ENCODE measurements around the gene THSD4.
A peak's percentile ranks its signal among the peaks of the same experiment; 100 is the strongest.

THSD4 gene

GRCh38 chr15:71443538-71443937 is 328.3 kb downstream of the THSD4 start:
- DNase-seq = peak; percentile 10 to 18

DNA sequence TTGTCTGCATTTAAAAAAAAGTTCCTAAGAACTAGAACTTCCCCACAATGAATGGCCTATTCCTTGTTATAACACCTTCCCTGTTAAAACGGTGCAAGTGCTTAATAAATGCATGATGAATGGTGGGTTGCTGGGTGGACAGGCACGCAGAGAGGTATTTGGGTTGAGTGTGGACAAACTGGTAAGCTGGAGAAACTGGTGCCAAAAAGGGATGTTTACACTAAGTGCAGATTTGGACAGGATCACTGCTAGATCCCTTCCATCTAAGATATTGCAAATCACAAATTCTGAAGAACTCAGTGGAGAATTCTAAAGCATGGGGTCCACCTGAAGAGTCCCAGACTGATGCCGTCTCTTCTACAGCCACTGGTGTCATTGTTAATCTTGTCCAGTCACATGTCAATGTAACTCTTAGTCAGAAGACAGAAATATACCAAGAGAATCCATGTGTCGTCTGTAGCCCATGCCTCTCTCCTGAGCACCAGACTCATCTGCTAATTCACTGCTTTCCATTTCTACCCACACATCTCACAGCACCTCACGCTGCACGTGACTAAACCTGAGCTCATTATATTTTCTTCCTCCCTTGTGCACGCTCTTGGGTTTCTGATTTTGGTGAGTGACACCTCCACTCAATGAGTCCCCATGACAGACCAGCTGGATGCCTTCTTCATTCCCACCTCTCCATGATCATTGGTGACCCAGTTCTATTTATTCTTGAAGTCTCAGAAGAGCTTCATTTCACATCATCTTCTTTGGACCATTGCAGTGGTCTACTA is 328.9 kb downstream of the THSD4 start:
- no peak for DNase-seq

DNA sequence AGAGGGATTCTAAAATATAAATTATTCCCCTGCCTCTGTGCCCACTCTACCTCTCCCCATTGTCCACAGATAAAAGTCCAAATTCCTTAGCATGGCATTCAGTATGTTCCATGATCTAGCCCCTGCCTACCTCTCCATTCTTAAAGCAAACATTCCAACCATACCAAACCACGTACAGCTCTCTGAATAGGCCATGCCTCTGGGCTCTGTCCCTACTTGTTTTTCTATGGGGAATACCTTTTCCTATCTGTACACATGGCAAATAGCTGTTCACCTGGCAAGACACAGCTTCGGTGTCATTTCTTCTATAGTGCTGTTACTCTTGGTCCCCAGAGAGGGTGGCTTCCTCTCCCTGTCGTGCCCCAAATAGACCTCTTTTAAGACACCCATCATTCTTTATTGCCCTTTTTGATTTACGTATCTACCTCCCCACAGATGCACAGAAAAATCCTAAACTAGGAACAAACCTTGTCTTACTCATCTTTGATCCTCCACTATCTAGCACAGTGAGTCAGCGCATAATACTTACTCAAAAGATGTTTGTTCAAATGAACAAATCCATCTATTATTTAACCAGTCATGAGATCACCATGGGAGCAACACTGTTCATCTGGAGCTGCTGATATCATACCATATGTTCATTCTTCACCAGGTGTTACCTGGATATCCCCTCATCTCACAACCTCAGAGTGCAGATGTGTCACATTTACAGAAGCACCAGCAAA is 329.8 kb downstream of the THSD4 start:
- DNase-seq = no peak

DNA sequence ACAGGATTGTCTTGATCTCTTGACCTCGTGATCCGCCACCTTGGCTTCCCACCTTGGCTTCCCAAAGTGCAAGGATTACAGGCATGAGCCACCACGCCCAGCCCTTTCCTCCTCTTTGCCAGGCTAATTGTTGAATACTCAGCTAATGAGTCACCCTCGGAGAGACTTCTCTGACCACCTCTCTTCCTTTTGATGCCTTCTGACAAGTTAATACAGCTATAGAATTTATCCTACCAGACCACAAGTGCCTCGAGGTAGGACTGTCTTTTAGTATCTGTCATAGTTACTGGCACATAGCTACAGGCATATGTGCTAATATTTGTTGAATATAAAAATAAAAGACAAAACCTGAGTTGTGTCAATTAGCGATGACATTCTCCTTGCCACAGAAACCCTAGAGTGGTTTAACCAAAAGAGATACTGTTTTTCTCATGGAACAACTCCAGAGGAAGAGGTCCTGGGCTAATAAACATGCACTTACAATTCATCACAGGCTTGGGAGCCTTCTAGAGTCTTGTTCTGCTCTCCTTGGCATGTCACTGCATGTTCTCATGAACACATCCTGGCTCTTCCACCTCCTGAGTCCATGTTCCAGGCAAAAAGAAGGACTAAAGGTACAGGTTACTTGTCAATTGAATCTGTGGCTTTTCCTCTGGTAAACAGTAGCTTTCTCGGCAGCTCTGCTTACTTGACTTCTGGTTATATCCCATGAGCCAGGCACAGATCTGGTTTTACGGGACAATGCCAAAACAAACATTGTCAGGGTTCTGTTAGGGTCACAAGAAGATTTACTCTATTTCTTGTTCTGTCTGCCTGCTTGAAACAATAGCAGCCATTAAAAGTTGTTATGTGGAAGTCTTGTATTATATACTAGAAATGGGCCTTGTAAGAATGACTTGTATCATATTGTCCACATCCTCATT is 332.3 kb downstream of the THSD4 start:
- no peak for DNase-seq

DNA sequence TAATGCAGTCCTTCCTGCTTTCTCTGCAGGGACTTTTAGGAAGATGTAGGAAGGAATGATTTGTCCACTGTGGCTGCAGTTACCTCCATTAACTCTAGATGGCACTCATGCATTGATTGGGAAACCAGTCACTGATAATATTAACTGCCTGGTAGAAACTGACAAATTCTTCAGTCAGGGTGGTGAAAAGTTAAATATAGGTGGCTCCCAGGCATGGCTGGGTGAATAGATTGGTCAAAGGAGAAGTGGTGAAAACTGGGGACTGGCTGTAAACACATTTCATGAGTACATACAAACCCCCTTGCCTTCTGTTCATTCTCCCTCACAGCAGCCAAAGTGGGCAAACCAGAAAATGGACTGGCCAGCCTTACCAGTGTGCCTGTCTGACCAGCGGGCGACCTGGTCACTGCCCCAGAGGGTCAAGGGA is 333.4 kb downstream of the THSD4 start:
- DNase-seq = no peak

DNA sequence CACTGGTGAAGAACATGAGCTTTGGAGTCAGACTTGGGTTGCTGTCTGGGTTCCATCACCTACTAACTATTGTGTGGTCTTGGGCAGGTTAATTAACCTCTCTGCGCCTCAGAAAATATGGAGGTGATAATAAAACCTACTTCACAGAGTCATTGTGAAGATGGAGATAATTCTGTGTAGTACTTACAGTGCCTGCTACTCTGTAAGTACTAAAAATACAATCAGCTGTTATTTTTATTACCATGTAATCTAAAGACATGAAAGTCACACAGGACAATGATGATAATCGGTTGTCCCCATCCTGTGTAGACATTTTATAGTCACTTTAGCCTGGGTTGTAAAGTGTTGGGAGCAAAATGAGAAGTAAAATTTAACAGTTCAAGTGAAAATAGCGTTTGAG is 334.1 kb downstream of the THSD4 start:
- no peak for DNase-seq

GRCh38 chr15:71449956-71450355 is 334.7 kb downstream of the THSD4 start:
- no peak for DNase-seq

DNA sequence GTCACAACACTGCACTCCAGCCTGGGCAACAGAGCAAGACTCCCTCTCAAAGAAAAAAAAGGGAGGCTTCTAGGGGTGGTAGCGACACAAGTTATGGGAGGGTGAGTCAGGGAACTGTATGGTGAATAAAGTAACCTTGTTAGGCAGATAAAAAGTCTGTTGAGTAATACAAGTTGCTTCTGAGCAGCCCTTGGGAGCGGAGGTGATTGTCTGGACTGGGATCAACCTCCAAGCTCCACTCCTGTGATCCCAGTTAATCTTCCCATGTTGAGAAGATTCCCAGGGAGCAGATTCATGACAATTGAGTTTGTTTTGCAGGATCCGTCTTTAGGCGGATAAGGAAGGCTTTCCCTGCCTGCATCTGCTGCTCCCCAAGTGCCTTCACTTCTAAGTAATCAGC is 335.9 kb downstream of the THSD4 start:
- no peak for DNase-seq

- DNase-seq = no peak
These were observed 337.6 kb downstream of the THSD4 start for GRCh38 chr15:71452893-71453292.

- DNase-seq = no peak
These were observed 339.3 kb downstream of the THSD4 start for GRCh38 chr15:71454462-71454996.

DNA sequence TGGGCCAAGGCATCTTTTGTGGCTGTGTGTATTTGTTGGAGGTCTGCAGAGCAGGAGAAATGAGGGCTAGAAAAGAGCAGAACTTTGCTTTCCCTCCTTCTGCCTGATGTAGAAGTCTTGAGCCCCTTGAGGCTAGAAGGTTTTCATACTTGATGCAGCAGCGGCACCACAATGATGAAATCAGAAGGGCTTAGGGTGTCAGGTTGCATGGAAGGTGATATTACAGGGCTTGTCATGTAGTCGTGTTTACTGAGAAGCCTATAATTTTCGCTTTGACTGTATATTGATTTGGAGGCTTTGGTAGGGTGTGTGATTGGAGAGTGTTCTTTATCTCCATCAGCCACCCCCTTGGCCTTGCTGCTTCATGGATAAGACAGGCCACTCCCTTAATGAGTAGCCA is 339.8 kb downstream of the THSD4 start:
- no peak for DNase-seq

GRCh38 chr15:71455878-71456277 is 340.6 kb downstream of the THSD4 start:
- DNase-seq = no peak

DNA sequence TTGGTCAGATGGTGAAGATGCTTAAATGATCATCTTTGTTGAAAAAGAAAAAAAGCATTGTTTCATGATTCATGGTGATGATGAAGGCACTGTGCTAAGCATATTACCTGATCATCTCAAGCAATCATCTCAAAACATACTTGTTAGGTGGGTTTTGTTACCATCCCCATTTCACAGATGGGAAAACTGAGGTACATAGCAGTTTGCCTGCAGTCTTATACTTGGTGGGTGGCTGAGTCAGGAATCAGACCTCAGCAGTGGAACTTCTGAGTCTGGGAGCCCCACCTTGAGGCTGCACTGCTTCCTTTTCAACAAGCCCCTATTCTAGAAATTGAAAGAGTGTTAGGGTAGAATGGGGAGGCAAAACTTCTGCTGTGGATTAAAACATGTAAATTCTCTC is 341.1 kb downstream of the THSD4 start:
- DNase-seq = no peak

- DNase-seq = no peak
These were observed 341.5 kb downstream of the THSD4 start for GRCh38 chr15:71456811-71457210.

DNA sequence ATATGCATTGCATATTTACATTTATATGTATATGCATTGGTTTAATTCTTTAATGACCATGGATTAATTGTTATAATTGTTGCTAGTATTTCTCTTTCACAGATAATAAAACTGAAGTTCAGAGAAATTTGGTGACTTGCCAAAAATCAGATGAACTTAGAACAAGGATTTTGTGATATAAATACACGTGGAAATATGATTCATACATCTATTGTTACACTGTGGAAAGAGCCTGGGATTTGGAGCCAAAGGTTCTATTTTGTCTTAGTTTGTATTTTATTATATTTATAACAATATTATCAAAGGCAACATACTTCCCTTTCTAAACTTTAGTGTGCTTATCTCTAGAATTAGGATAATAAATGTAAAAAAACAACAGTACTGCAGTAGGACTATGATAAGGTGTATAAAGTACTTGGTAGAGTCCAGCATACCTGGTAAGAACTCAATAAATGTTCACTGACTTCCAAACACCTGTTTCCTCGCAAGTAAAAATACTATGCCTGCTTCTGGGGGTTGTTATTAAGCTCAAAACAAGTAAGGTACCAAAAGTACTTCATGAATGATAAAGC is 342.9 kb downstream of the THSD4 start:
- no peak for DNase-seq

DNA sequence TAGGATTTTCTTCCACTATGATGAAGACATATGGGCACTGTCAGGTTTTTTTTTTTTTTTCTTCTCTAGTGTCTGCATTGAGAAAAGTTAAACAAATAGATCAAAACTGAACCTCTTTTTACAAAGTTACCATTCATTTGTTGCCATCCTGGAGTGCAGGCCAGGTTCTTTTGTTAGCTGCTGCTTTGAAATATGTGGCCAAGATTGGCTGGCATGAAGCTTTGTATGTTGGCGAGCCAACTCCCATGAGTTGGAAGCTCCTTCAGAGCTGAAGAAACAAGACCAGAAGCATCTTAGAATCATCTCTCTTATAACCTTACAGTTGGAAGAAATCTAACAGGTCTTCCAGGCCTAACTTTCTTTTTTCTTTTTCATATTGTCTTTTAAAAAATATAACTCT is 346.5 kb downstream of the THSD4 start:
- DNase-seq = no peak

DNA sequence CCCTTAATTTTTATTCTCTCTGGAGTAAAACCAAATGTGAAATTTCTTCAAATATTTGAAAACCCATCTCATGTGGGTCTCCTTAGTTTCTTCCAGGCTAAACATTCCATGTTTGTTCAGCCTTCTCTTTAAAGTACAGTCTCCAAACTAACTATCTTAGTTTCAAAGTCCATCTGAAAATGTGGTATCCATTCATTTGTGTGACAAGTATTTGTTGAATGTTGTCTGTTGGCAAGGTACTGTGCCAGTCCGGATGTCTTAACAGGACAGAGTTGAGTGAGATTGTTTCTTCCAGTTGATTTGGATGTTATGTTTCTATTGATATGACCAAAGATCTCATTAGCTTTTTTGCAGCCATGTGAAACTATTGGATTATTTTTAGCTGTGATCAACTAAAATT is 347.4 kb downstream of the THSD4 start:
- no peak for DNase-seq

DNA sequence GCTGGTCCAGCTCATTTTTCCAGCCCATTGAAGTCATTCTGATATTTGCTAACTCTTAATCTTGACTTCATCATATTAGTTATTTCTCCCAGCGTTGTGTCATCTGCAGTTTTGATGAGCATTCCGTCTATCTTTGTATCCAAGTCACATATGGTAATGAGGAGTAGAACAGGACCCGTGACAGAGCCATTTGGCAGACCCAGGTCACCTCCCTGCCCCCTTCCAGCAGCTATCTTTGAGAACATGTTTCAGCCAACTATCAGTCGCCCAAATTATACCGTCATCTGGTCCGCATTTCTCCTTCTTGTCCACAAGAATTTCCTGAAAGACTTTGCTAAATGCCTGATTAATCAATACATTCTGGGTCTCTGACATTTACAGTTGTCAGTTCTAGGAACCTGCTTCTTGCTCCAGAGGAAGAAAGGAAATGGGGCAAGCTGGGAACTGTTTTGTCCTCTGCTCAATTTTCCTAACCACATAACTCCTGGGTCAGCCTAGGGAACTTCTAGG is 347.9 kb downstream of the THSD4 start:
- no peak for DNase-seq

DNA sequence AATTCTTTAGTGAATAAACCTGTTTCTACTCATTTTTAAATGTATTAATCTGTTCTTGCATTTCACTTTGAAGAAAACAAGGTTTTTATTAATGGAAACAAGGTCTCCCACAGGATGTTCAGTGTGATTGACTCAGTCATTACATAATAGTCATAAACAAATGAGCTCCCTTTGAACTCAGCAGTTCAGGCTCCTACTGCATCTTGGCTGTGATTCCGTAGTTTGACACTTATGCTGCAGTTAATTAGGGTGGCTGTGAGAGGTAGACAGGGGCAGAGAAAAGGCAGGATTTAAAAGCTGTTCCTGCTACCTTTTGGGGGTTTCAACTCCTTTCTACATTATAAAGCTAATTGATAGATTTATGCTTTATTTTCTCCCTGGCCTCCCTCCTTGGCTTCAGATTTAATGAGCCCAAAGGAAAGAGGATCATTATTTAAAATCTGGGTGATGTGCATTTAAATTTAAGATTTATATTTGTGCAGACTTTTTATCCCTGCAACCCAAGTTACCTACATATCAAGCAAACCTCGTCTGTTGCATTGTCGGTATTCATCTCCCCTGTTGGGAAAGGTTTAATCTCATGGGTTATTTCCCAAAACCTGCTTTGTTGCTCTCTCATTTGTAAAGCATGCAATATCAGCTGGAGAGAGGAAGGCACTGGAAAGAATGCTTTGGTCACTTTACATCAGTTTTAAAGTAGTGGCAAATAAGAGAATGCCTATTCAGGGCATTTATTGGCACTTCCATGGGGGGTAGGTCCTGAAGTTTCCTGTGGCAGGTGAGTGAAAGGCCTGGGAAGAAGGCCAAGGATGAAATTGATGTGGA is 350.1 kb downstream of the THSD4 start:
- no peak for DNase-seq

DNA sequence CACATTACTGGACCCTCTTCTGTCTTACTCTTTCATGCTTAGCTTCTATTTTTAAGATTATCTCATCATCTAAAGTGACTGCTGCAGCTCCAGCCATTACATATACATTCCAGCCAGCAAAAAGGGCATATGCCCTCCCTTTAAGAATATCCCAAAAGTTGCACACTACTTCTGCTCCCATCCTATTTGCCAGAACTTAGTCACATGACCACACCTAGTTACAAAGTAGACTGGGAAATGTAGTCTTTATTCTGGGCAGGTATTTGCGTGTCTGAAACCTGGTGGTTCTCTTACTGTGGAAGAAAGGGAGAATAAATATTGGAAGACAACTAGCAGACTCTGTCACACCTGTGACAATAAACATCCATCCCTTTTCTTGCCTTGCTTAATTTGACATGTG is 353.4 kb downstream of the THSD4 start:
- DNase-seq = no peak

GRCh38 chr15:71469413-71469812 is 354.1 kb downstream of the THSD4 start:
- DNase-seq = no peak

GRCh38 chr15:71471347-71471746 is 356.1 kb downstream of the THSD4 start:
- DNase-seq = no peak
